NK-92 (cell line): ENCODE results near the gene CARMIL1.
"Not testable (repeated sequence)": the region's sequence is repeated elsewhere in the genome, so short reads cannot be mapped to it uniquely, and the experiment has no call there.

Experiments used
- DNase-seq: peaks from one replicate; lab custom pipeline; 2025; ENCODE audit not compliant: unreplicated experiment; lab: John Stamatoyannopoulos, UW

CARMIL1 gene

GRCh38 chr6:25548451-25548850 is 269.3 kb downstream of the CARMIL1 start:
- no peak for DNase-seq

- no peak for DNase-seq
These were observed 271.5 kb downstream of the CARMIL1 start for GRCh38 chr6:25550631-25551030.

- no peak for DNase-seq
These were observed 274.3 kb downstream of the CARMIL1 start for GRCh38 chr6:25553502-25553901.

- no peak for DNase-seq
These were observed 276.0 kb downstream of the CARMIL1 start for GRCh38 chr6:25555188-25555587.

DNA sequence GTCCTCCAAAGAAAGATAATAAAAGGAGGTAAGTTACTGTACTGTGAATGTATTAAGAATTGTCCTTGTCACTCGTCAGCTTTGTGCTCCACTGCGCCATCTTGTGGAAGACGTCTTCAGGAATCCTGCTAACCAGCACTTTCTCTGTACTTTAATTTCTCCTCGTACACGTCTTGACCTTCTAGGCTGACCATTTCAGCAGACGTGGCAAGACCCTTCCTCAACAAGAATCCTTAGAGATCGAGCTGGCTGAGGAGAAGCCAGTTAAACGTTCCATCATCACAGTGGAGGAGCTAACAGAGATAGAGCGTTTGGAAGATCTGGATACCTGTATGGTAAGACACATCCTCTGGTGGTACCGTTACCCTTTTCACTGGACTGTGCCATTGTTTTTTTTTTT is 277.3 kb downstream of the CARMIL1 start:
- DNase-seq, result no peak

- no peak for DNase-seq
These were observed 279.1 kb downstream of the CARMIL1 start for GRCh38 chr6:25558155-25558817.

DNA sequence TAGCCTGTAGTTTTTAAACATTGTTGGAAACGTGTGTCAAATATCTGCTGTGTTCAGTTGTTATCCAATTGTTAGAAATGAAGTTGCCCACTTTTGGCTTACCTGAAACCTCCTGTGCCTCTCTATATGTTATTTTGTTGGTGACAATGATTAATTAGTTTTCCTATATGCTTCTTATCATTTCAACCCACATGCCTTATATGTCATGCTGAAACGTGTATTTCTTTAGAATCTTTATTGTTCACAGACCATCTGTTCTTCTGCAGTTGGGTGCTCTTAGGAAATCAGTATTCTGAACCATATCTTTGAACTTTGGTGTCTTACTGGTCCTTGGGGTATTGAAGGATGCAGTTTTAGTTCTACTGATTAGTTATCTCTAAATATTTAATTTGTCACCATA is 281.7 kb downstream of the CARMIL1 start:
- no peak for DNase-seq

GRCh38 chr6:25564943-25565342 is 285.8 kb downstream of the CARMIL1 start:
- DNase-seq, result no peak

GRCh38 chr6:25570578-25570977 is 291.4 kb downstream of the CARMIL1 start:
- DNase-seq, result no peak

GRCh38 chr6:25576919-25577318 is 297.7 kb downstream of the CARMIL1 start:
- no peak for DNase-seq

GRCh38 chr6:25578538-25578937 is 299.4 kb downstream of the CARMIL1 start:
- no peak for DNase-seq

DNA sequence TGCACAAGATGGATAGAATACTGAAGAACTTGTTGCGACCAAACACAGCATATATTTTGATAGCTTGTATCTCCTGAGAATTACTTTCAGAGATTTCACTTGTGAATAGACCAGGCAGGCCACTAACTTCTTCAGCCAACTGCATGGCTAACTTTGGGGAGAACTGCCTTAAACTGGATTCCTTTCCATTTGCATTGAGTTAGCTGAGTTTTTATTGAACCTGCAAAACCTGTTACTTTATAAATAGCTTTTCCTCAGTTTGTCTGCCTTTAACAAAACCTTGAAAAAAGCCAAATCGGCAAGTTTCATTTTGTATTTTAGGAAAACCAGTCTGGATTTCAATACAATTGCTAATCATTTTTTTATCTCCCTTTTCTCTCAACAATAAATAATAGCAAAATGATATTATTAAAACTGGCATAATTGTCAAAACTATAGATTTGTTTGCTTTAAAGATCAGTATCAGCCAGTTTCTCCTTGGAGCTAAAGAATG is 300.3 kb downstream of the CARMIL1 start:
- DNase-seq, result no peak

GRCh38 chr6:25579902-25580495 is 300.8 kb downstream of the CARMIL1 start:
- no peak for DNase-seq

- DNase-seq, result no peak
These were observed 302.9 kb downstream of the CARMIL1 start for GRCh38 chr6:25582101-25582500.

DNA sequence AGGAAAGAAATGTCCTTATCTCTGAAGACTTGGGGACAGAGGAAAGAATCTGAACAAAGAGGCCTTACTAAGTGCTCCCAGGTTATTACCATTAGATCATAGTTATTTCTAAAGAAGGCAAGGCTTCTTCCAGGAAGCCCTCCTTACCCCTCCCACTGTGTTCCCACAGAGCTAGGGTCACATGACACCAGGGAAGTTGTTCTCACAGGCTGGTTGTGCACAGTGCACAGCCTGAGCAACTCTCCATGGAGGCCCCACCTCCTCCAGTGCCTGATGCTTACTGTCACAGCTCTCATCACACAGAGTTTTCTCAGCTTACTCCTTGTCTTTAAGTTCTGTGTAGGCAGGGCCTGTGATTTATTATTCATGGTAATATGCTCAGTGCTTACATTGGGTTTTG is 303.9 kb downstream of the CARMIL1 start:
- no peak for DNase-seq

DNA sequence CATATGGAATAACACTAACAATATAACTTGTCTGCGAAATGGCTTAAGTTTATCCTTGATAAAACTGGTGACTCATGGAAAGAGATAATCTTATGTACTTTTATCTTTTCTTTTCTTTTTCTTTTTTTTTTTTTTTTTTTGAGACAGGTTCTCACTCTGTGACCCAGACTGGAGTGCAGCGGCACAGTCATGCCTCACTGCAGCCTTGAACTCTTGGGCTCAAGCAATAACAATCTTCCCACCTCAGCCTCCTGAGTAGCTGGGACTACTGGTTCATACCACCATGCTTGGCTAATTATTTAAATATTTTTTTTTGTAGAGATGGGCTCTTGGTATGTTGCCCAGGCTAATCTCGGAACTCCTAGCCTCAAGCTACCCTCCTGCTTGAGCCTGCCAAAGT is 304.7 kb downstream of the CARMIL1 start:
- no peak for DNase-seq

DNA sequence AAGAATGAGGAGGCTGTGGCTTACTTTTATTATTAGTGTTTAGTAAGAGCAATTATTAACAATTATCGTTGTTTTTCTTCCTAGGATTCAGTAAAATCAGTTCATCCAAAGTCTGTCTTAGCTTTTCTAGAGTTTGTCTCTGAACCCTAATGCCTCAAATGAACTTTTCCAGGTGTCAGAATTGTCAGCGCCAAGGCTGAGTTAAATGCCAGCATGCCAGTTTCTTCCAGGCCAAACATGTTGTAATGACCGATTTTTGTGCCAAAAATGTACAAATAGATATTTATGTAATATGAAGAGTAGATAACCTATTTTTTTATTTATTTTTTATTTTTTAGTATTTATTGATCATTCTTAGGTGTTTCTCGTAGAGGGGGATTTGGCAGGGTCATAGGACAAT is 306.1 kb downstream of the CARMIL1 start:
- DNase-seq, result no peak

- not testable (repeated sequence) for DNase-seq
These were observed 306.9 kb downstream of the CARMIL1 start for GRCh38 chr6:25586119-25586518.

GRCh38 chr6:25586927-25587326 is 307.8 kb downstream of the CARMIL1 start:
- DNase-seq, result no peak

- DNase-seq, result no peak
These were observed 311.8 kb downstream of the CARMIL1 start for GRCh38 chr6:25590986-25591385.

GRCh38 chr6:25596928-25597818 is 318.0 kb downstream of the CARMIL1 start:
- DNase-seq, result no peak
